NCI-H1417 (cell line): ENCODE data around the gene PAX7.

Source experiments
- DNase-seq, 3 experiments: peaks; one replicate each; lab custom pipeline; 2025; lab: John Stamatoyannopoulos, UW

PAX7 gene

DNA sequence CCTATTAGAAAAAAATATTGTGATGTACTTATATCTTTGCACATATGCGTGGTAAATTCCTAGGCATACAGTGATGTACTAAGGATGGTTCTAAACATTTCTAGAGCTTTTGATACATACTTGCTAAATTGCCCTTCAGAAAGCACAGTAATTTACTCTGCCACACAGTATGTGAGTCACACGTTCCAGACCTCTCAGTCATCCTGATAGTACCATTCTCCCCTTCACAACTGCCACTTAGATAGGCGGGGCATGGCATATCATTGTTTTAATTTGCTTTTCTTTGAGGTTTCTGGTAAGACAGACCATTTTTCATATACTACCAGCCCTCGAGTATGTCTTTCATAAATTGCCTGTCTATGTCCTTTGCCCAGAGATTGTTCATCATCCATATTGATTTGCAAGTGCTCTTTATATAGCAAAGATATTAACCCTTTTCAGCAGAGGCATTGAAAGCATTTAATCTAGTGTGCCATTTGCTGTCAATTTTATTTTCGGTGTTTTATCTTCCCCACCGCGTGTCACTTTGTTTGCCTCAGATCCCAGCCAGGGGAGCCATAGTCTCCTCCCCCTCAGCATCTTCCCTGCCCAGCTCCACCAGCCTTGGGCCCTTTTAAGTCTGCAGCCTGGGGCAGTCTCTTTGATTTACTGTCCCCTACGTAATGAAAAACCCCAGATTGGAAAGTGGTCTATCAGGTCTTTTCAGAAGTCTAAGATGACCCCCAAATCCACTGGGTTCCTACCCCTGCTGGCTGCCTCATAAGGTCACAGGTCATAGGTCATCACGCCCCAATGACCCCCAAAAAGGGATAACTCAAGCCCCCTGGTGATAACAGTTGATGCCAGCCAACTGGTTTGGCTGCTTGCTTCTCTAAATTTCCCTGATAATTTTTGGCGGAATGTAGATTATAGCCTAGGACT is 11.8 kb upstream of the PAX7 start:
- no peak for DNase-seq

- no peak for DNase-seq
Observed at GRCh38 chr1:18619467-18619835, 11.2 kb upstream of the PAX7 start.

GRCh38 chr1:18628511-18628910 is 2.1 kb upstream of the PAX7 start:
- DNase-seq: no peak

GRCh38 chr1:18629659-18630510 is 761 bp upstream of the PAX7 start:
- no peak for DNase-seq

GRCh38 chr1:18631496-18632217 is 1.0 kb downstream of the PAX7 start:
- no peak for DNase-seq

GRCh38 chr1:18632218-18632588 is 1.6 kb downstream of the PAX7 start:
- DNase-seq: no peak

DNA sequence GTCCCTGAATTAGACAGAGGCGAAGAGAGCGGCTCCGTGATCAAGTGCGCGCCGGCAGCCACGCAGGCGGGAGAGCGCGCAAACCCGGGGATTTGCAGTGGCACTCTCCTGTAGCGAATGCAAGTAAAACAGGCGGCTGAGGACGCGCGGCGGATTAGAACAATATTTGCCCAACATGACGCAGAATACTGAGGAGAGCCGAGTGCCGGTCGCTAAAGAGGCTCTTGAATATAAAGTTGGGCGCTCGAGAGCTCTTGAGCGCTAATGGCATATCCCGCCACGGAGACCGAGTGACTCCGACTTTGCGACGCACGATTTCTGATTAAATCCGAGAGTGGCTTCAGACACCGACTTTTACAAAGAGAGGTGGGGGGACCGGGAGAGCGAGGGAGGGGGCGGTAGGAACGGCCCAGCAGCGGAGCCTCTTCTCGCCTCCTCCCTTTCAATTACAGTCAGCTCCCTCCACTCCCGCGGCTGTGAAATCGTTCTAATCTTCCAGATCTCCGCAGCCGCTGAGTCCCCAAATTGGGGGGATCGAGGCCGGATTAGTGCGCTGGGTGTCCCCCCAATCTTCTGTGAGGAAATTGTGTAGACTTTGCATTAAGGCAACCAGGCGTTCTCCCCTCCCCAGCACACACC is 2.3 kb downstream of the PAX7 start:
- peak in 1 of 3 experiments; percentile 81 for DNase-seq

DNA sequence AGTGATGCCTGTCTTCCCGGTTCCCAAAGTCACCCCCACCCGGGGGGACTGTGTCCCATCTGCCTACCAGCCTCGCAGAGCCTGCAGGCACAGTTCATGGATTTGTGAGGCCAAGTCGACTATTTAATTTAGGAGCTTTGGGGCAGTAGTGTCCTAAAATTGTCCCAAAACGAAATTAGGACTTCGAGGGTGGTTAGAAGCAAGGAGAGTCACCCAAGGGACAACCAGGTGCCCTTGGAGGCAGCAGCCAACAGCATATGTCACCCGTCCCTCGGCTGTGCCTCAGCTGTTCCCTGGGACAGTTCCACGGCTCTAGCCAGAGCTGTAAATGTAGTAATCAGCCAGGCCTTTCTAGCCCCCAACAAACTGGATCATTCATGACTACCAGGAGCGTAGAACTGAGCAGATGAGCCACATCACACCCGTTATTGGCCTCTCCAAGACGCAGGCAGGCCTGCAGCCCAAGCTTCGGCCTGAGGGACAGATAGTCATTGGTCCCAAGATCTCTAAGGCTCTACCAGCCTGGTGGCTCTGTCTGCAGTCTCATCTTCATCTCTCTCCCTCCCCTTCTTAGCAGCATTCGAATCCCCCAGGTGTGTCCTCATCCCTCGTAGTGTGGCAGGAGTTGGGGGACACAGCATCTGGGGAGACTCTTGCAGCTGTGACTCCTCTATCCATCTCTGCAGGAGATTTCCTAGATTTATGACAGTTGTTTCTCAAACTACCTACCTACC is 2.9 kb downstream of the PAX7 start:
- DNase-seq: no peak

DNA sequence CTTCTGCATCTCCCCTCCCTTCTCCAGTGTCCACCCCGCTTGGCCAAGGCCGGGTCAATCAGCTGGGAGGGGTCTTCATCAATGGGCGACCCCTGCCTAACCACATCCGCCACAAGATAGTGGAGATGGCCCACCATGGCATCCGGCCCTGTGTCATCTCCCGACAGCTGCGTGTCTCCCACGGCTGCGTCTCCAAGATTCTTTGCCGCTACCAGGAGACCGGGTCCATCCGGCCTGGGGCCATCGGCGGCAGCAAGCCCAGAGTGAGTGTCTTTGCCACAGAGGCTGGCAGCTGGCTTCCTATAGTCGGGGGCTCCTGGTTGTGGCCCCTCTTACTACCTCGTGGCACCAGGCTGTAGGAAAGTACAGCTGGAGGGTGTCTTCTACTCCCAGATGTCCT is 3.6 kb downstream of the PAX7 start:
- no peak for DNase-seq

- DNase-seq: no peak
Observed at GRCh38 chr1:18635070-18635577, 4.5 kb downstream of the PAX7 start.

GRCh38 chr1:18635891-18636595 is 5.4 kb downstream of the PAX7 start:
- no peak for DNase-seq

GRCh38 chr1:18636596-18637508 is 6.2 kb downstream of the PAX7 start:
- DNase-seq: no peak

DNA sequence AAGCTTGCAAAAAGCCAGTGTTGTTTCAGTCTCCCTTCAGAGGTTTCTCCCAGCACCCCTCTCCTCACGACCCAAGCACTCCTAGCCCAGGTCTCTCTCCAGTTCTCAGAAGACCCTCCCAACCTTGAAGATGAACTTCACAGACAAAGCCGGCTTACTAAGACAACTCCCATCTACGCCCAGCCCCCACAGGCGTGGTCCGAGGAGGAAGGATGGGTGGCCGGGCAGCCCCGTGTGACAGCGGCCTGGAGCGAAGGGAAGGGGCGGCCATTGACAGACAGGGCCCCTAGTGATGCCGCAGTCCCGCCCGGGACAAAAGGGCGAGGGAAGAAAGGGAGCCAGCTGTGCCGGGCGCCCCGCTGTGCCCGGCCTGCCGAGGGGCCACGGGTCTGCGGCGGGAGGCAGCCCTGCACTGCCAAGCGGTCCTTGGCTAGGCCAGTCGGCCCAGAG is 6.9 kb downstream of the PAX7 start:
- no peak for DNase-seq

DNA sequence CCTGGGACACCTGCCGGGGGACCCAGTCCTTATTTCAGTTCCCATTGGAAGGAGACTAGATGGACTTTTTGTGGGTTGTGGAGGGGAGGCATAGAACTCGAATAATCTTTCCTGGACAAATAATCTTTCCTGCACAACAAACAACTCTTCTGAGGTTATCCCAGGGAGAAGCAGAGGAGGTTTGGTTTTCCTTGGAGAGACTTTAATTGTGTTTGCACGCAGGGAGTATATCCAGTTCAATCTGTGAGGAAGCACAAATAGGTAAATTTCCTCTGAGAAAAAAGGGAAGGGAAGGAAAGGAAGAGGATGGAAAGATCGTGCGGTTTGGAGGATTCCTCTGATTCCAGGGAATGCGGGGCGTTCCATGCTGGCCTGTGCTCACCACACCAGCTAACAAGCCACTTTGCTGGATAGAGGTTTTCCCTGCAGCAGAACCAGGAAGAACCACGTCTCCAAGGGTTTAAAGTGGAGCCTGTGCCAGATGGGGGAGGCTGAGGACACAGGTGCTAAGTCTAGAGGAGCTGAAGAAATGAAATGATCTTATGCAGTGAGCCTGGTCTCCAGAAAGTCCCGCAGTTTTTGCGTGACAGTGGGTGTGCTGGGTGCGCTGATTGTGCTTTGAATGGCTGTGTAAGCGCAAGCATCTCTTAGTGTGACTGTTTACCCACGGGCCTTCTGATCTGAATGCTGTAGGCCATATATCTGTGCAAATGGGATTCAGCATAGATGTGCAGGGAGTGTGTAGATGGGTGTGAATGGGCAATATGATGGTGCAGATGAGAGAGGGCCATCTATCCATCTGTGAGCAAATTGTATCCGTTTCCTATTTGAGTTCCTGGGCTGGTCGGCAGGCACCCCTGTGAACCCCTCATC is 7.6 kb downstream of the PAX7 start:
- DNase-seq: no peak

GRCh38 chr1:18638835-18639364 is 8.3 kb downstream of the PAX7 start:
- no peak for DNase-seq

GRCh38 chr1:18639368-18640055 is 8.9 kb downstream of the PAX7 start:
- no peak for DNase-seq
